ENCODE results near the gene NRG2.

DNA sequence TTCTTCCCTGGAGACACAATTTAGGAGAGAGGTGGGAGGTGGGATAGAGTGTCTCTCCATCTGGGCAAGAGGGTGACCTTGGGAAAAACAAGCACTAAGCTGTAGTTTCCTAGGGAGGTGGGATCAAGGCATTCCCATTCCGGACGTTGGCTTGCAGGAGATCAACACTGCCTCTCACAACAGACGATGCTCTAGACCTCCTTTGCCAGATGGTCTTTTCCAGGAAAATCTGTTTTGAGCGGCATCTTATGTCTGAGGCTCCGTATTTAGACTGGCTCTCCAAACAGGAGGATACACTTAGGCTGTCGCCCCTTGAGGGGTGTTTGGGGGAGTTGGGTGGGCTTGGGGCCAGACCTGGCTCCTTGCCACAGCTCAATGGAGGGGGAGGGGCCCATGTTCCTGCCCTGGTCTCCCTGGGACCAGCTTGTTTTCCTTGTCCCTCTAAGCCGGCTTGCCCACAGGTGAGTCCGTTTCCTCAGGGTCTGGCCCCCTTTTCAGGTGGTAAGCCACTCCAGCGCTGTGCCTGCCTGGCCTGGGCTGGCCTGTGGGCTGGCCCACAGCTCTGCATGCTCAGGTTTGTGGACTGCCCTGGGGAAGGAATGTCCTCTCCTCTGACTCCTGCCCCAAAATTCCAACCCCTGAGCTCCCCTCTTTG lies 245.1 kb downstream of the NRG2 start:
- no peak for TF ChIP-seq EZH2 (IDR thresholded peaks at IDR 0.05; ENCODE audit: borderline replicate concordance, low read depth, low read length, severe bottlenecking)
- TF ChIP-seq POLR2AphosphoS5 (IDR thresholded peaks at IDR 0.05; ENCODE audit: insufficient read depth, low read depth, low read length) = no peak
- TF ChIP-seq POLR2A (IDR thresholded peaks at IDR 0.05; ENCODE audit: low read depth, low read length) = no peak
- TF ChIP-seq FOS (IDR thresholded peaks at IDR 0.05; ENCODE audit: borderline replicate concordance, insufficient read depth, low read length) = no peak
- TF ChIP-seq, protein P1, sequence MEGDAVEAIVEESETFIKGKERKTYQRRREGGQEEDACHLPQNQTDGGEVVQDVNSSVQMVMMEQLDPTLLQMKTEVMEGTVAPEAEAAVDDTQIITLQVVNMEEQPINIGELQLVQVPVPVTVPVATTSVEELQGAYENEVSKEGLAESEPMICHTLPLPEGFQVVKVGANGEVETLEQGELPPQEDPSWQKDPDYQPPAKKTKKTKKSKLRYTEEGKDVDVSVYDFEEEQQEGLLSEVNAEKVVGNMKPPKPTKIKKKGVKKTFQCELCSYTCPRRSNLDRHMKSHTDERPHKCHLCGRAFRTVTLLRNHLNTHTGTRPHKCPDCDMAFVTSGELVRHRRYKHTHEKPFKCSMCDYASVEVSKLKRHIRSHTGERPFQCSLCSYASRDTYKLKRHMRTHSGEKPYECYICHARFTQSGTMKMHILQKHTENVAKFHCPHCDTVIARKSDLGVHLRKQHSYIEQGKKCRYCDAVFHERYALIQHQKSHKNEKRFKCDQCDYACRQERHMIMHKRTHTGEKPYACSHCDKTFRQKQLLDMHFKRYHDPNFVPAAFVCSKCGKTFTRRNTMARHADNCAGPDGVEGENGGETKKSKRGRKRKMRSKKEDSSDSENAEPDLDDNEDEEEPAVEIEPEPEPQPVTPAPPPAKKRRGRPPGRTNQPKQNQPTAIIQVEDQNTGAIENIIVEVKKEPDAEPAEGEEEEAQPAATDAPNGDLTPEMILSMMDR (IDR thresholded peaks at IDR 0.05; ENCODE audit: extremely low read depth in 1 of 2, insufficient read depth in 1 of 2, low read depth in 1 of 2, low read length in 2 of 2) = no peak
- TF ChIP-seq JUN (IDR thresholded peaks at IDR 0.05; ENCODE audit: borderline replicate concordance, insufficient read depth, insufficient read length, low read depth) = no peak
- no peak for TF ChIP-seq MYC (IDR thresholded peaks at IDR 0.05; ENCODE audit: low read depth, low read length)
- no peak for TF ChIP-seq GATA2 (IDR thresholded peaks at IDR 0.05; ENCODE audit: insufficient read depth, insufficient read length, low read depth, low read length)

All from endothelial cell of umbilical vein (primary cell).